A549 treated with DMSO at 1 μM for 4 hours (cell line): Measurements from ENCODE around the gene CUL4B. TPM values are rescaled to one million over a fixed set of nuclear protein-coding genes. Genes with fewer than 3 reads are reported as not detected.

Experiments used
- total RNA-seq: library from RNA; stranded (reverse); fragments of 200-300 nt; extraction: Qiagen RNA extraction; gene quantifications from 5 replicates; pipeline ENCODE4 v1.2.3, GENCODE V29; 2022; ENCODE audit warnings: low read depth

Gene CUL4B
- 32.0 to 50.9 TPM (median 42.6 TPM) in 5 replicates for total RNA-seq

GRCh38 chrX:120560842-120561633 is at the start of gene CUL4B:
TSS of gene CUL4B (minus strand) at chrX:120560962. CDS start at chrX:120560638, 324 bp downstream.

GRCh38 chrX:120603707-120604360 is 43.1 kb upstream of the CUL4B start, which contains the start of gene MCTS1:
TSS of gene MCTS1 (plus strand) at chrX:120604101. CDS start at chrX:120604237, 136 bp downstream.

Other genes with a start within 250 kb of the CUL4B start
- 0.07 to 0.18 TPM (median 0.13 TPM) in 5 replicates for gene TMEM255A, start 249.5 kb downstream of the CUL4B start, total RNA-seq
- not detected in 5 replicates for gene ATP1B4, start 198.9 kb downstream of the CUL4B start, total RNA-seq
- 85.9 to 115 TPM (median 99.5 TPM) in 5 replicates for gene LAMP2, start 91.7 kb downstream of the CUL4B start, total RNA-seq
- gene MCTS1, start 43.1 kb upstream of the CUL4B start, total RNA-seq, result 87.9 to 104 TPM (median 98.3 TPM) in 5 replicates
- gene C1GALT1C1, start 69.1 kb upstream of the CUL4B start, total RNA-seq, result 29.0 to 34.9 TPM (median 34.3 TPM) in 5 replicates